ENCODE measurements around the gene XBP1. TPM values are rescaled to one million over a fixed set of nuclear protein-coding genes. Genes with fewer than 3 reads are reported as not detected.

Gene XBP1
- total RNA-seq (2022; extraction: Qiagen RNA extraction; ENCODE audit: low read depth) = 45.0 to 58.6 TPM (median 52.8 TPM) in 5 replicates

GRCh38 chr22:28800308-28801041 is at the start of gene XBP1:
XBP1 (minus strand) TSS chr22:28800569.

GRCh38 chr22:28772633-28773460 is 27.5 kb downstream of the XBP1 start, which contains the start of gene CCDC117:
CCDC117 (plus strand) TSS chr22:28772695; CDS start chr22:28772850, 155 bp downstream.

Other genes with a start within 250 kb of the XBP1 start
- gene TTC28, start 120.7 kb downstream of the XBP1 start, total RNA-seq (2022; extraction: Qiagen RNA extraction; ENCODE audit: low read depth) = 1.5 to 4.0 TPM (median 2.7 TPM) in 5 replicates
- 7.5 to 9.0 TPM (median 7.9 TPM) in 5 replicates for gene CHEK2, start 58.7 kb downstream of the XBP1 start, total RNA-seq (2022; extraction: Qiagen RNA extraction; ENCODE audit: low read depth)
- gene HSCB, start 58.5 kb downstream of the XBP1 start, total RNA-seq (2022; extraction: Qiagen RNA extraction; ENCODE audit: low read depth) = 13.1 to 15.0 TPM (median 13.9 TPM) in 5 replicates
- gene CCDC117, start 27.9 kb downstream of the XBP1 start, total RNA-seq (2022; extraction: Qiagen RNA extraction; ENCODE audit: low read depth) = 7.1 to 12.4 TPM (median 11.9 TPM) in 5 replicates
- 3.8 to 7.5 TPM (median 6.6 TPM) in 5 replicates for gene ZNRF3, start 83.0 kb upstream of the XBP1 start, total RNA-seq (2022; extraction: Qiagen RNA extraction; ENCODE audit: low read depth)